NCI-H1930 (cell line): Measurements from ENCODE around the gene MRO.
A peak's percentile ranks its signal among the peaks of the same experiment; 100 is the strongest.
"Not testable (repeated sequence)": the region's sequence is repeated elsewhere in the genome, so short reads cannot be mapped to it uniquely, and the experiment has no call there.

Source experiments
- DNase-seq, 2 experiments: peaks; one replicate each; lab custom pipeline; 2025; lab: John Stamatoyannopoulos, UW

Gene MRO

GRCh38 chr18:50833496-50833895 lies 13.7 kb upstream of the MRO start:
- not testable (repeated sequence) for DNase-seq

GRCh38 chr18:50832754-50833153 lies 12.9 kb upstream of the MRO start:
- DNase-seq, result no peak

GRCh38 chr18:50830544-50830943 lies 10.7 kb upstream of the MRO start:
- DNase-seq, result no peak

- no peak for DNase-seq
These were observed 9.8 kb upstream of the MRO start for GRCh38 chr18:50829644-50830043.

DNA sequence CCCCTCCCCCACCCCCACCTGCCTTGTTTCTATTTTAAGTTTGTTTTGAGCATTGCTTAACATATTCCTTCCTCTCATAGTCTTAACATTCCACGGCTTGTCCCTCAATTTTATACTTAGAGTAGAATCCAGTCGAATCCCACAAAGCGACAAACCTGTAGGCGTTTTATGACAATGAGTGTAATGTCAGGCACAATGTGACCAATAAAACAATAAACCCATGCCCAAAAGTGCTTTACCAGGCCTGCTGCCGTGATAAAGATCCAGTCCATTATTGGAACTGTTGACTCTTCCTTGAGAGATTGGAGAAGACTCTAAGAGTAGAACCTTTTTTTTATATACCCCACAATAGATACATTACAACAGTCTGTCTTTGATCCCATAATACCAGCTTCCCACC lies 6.2 kb upstream of the MRO start:
- DNase-seq, result no peak

- DNase-seq, result no peak
These were observed 5.8 kb upstream of the MRO start for GRCh38 chr18:50825621-50826020.

DNA sequence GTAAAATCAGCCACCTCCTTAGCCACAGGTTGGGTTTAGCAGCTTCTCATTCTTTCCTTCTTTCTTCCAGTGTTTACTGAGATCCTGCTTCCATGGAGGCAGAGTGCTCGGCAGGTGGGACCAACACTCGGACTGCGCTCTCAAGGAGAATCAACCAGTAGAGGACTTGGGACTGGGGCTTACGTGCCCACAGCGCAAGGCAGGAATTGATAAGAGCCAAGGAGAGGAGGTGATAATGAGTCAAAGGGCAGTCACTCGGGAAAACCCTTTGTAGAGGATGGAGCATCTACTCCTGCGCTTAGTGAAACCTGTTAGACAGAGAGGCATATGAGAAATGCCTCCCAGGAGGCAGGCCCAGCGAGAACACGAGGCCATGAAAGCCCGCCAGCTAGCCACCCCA lies 2.9 kb upstream of the MRO start:
- no peak for DNase-seq

DNA sequence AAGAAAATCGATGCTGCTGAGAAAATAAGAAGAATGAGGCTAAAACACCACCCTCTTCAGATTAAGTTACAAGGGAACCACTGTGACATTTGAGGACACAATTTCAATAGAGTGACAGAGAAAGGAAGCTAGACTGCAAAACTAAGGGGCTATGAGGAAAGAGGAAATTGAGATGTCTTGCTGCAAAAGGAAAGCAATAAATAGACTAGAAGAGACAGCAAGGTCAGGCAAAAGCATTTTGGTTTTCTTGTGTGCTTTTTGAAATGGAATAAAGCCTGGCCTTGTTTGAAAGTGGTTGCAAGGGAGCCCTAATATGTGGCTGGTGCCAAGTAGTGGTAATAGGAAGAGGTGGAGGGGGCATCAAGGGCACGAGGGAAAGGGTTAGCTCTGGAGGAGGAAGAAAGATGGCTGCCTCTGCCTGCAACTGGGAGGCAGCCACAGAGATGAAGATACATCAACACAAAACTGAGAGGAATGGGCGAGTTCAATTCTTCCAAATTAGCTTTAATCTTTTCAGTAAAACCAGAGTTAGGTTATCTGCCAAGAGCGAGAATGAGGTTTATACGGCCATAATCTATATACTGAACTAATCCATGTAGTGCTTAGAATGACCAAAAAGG lies 1.2 kb upstream of the MRO start:
- no peak for DNase-seq

GRCh38 chr18:50819027-50819727 lies 639 bp downstream of the MRO start:
- peak; percentile 7 to 25 for DNase-seq

- no peak for DNase-seq
These were observed 3.2 kb downstream of the MRO start for GRCh38 chr18:50816419-50817166.

DNA sequence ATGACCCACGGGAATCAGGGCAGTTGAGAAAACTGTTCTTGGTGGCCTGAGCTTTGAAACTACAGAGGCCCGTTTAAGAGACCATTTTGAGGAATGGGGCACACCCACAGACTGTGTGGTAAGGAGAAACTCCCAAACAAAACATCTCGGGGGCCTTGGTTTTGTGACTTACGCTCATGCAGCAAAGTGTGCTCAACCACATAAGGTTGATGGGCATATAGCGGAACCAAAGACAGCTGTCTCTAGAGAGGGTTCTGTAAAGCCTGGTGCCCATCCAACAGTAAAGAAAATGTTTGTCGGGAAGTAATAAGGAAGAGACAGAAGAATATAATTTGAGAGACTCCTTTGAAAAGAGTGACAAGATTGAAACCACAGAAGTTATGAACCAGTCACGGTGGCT lies 5.4 kb downstream of the MRO start:
- no peak for DNase-seq

DNA sequence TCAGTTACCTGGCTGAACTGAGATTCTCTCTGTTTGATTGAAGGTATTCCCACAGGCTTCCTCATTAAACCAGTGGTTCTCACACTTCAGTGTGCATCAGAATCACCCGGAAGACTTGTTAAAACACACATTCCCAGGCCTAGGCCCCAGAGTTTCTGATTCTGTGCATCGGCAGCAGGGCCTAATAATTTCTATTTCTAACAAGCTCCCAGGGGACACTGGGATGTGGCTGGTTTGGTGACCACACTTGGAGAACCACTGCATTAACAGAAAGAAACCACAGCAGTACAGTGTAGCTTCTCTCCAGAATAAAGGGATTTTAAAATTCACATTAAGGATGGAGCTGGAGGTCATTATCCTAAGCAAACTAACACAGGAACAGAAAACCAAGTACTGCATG lies 6.5 kb downstream of the MRO start:
- no peak for DNase-seq

DNA sequence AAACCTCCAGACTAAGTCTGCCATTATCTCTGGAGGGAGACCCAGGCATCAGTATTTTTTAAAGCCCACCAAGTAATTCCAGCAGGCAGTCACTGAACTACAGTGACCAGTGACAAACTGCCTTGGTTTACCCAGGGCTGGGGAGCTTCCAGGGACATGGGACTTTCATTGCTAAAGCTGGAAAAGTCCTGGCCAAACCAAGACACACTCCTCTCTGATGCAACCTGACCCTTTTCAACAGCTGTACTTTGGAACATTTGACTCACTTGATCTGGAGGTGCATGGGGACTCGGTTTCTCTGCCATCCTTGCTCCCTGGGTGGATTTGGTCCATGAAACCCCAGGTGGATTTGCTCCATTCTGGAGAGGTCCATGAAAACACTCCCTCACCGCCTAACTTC lies 7.0 kb downstream of the MRO start:
- no peak for DNase-seq

DNA sequence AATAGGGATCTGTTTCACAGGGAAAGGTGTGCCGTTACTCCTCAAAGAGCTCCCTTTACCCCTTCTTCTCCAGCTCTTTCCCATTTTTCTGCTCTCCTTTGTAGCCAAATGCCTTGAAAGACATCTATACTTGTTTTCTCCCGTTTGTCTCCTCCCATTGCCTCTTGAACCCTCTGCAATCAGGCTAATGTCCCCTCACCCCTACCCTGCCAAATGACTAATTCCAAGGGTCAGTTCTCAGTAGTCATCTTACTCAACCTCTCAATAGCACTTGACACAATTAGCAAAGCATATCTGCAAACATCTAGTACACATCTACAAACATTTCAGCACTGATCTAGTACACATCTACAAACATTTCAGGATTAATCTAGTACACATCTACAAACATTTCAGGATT lies 12.6 kb downstream of the MRO start:
- no peak for DNase-seq

DNA sequence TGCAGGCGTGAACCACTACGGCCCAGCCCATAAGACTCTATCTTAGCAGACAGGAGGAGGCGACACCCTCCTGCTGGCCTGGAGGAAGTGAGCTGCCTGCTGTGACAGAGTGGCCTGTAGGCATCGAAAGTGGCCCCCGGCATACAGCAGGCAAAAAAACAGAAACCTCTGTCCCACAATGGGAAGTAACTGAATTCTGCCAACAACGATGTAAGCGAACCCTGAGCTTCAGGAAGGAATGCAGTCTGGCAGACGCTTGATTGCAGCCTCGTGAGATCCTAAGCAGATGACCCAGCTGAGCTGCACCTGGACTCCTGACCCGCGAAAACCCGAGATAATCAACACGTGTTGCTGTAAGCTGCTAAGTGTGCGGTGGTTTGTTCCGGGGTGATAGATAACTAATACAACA lies 13.6 kb downstream of the MRO start:
- no peak for DNase-seq

DNA sequence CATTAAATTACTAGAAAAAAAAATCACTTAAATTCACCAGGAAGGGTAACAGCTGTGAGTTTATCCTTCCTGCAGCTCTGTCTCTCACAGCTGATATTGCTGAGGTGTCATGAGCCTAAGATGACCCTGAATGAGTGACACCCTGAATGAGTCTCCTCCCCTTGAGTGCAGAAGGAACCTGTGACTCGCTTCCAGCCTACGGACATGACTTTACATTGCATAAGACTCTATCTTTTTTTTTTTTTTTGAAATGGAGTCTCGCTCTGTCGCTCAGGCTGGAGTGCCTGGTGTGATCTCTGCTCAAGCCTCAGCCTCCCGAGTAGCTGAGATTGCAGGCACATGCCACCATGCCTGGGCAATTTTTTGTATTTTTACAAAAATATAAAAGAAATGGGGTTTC lies 14.1 kb downstream of the MRO start:
- DNase-seq, result no peak

- no peak for DNase-seq
These were observed 16.2 kb downstream of the MRO start for GRCh38 chr18:50803592-50803991.

GRCh38 chr18:50802141-50802540 lies 17.7 kb downstream of the MRO start:
- DNase-seq, result no peak

GRCh38 chr18:50797142-50797541 lies 22.7 kb downstream of the MRO start:
- DNase-seq, result no peak

DNA sequence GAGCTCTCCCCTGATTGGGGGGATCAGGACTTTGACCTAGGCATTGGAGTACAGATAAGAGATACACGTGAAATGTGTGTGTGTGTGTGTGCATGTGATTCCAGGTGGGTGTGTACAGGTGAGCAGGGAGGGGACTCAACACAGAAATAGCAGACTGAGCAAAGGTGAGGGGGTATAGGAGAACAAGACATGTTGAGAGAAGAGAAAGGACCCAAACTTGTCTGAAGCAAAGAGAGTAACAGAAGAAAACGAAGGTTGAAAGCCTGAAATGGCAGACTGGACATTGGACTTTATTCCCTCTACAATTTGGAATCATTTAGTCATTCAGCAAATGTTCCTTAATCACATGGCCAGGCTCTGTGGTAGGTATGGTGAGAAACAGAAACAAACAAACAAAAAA lies 23.3 kb downstream of the MRO start:
- DNase-seq, result no peak

DNA sequence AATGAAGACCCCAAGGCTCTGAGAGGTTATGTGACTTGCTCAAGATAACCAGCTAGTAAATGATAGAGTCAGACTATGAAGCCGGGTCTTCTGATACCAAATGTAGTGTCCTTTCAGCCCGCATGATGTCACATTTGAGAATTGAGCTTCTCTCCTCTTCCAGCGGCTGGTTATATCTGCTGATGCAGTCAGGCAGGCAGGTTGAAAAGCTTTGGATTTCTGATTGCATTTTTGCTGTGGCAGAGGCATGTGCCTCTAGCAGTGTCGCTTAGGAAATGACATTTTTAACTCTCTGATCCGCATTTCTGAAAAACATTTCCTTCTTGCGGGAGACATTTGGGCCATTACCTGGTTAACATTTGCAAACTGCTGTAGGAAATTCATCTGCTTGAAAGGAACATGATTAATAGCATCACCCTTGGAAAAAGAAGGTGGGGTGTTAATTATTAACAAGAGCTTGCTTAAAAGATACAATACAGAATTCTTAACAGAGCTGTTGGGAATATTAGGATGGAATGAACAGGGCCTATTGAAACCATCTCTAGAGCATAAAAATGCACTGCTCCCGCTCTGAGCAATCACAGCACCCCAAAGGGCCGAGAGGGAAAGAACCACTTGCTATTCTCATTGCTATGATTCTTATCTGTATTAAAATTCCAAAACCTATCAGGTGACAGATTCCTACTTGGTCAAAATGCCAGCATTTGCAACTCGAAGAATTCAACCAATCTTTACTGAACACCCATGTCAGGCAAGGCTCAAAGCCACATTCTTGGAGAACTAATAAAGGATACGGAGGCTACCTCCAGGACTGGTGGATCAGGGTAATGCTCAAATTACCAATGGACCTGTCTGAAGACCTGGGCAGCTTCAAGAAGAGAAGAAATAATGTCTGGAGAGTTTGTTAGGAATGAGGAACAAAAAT lies 25.9 kb downstream of the MRO start:
- DNase-seq, result no peak

- DNase-seq, result no peak
These were observed 26.9 kb downstream of the MRO start for GRCh38 chr18:50792885-50793284.
